PC-3 (cell line): Measurements from ENCODE around the gene CEP85L.

ENCODE experiments used
- CTCF ChIP-seq: fragments of 300-600 bp; sonication (generic); conservative IDR thresholded peaks from 2 replicates; pipeline ENCODE4 v1.5.1; 2017; ENCODE audit warnings: antibody characterized with exemption, low read depth, mild to moderate bottlenecking, low read length
- EZH2 ChIP-seq: fragments of 300-600 bp; sonication (generic); IDR thresholded peaks from one replicate; pipeline ENCODE4 v1.6.1; 2017; ENCODE audit warnings: antibody characterized with exemption, mild to moderate bottlenecking, low read length; ENCODE audit not compliant: unreplicated experiment

GRCh38 chr6:118685823-118686449 is 34.5 kb upstream of the CEP85L start:
- TF ChIP-seq CTCF, result no peak
- TF ChIP-seq EZH2, result no peak
